MV-4-11 (cell line): ENCODE data around the gene SHC1.
"Not testable (repeated sequence)": the region's sequence is repeated elsewhere in the genome, so short reads cannot be mapped to it uniquely, and the experiment has no call there.

Source experiments
- DNase-seq: peaks from one replicate; lab custom pipeline; 2025; lab: John Stamatoyannopoulos, UW

SHC1 gene

GRCh38 chr1:154995301-154995983, 24.9 kb upstream of the SHC1 start:
- DNase-seq: peak; percentile 35

- DNase-seq: no peak
Observed at GRCh38 chr1:154994591-154994990, 24.0 kb upstream of the SHC1 start.

DNA sequence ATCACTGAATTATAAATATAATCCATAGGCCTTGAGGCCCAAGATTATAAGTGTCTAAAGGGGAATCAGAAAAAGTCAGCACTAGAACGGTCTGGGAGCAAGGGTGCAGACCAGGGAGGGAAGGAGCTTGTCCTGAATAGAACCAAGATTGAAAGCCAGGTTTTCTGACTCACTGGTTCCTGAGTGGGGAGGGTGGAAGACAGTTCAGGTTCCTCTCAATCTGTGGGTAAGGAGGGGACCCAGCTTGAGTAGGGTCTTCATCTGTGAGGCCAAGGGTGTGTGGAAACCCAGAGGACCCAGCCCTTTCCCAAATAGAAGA, 23.7 kb upstream of the SHC1 start:
- DNase-seq: no peak

DNA sequence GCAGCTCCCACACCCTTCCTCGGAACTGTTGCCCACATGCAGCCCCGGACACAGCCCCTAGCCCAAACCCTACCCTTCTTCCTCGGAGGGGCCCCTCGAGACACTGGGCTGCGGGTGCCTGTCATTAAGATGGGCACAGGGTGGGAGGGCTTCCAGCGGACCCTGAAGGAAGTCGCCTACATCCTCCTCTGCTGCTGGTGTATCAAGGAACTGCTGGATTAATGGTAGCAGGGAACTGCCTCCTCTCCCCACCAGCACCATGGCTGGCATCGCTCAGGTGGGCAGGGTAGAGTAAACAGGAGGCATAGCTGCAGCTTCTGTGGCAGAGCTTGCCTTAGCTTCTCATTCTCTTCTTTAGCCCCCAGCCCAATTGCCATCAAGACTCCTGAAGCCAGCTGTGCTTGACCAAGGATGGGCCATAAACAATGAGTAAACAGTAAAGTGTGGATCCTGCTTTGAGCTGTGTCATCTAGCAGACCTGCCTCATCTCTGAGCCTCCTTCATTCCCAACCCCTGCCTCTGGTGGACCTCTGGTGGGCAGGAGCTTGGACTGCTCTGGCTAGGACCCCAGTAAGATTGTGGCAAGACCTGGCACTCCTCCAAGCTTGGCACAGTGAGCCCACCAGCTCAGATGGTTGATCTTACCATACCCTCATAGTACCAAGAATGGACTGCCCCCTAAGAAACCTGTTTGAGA, 23.2 kb upstream of the SHC1 start, which contains the start of gene LENEP:
Gene LENEP, plus strand, starts transcription at position 15 of the 697 bp plus-strand sequence. Its CDS starts 22 bp downstream, at position 37.
- DNase-seq: no peak

DNA sequence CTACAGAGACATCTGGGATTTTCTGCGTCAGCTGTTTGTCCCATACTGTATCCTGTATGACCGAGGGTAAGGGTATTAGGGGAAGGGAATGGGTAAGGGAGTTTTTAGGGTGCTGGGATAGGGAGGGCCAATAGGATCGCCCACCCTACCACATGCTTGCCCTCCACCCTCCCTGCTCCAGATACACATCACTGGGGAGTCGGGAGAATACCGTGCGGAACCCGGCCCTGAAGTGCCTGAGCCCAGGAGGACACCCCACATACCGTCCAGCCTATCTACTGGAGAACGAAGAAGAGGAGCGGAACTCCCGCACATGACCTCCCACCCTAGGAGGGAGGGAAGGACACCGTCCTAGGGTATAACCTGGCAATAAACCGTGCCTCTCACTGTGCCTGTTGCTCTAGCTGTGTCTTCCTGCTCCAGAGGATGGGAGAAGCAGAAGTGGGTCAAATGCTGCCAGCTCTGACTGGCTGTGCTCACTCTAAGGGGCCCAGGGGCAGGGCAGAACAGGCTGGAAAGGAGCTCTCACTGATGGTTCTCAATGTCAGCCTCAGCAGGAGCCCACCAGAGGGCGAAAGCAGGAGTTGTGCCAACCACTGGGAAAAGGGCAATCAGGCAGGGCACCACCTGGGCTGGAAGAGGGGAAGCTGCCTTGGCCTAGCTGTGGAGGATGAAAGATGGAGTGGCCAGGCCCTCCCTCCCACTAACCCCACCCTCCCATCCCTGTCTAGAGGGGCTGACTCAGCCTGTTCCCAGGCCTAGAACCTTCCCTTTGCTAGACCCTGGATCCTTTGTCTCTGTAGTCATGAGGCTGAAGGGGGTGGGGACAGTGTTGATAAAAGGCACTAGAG, 22.4 kb upstream of the SHC1 start:
- peak; percentile 26 for DNase-seq

DNA sequence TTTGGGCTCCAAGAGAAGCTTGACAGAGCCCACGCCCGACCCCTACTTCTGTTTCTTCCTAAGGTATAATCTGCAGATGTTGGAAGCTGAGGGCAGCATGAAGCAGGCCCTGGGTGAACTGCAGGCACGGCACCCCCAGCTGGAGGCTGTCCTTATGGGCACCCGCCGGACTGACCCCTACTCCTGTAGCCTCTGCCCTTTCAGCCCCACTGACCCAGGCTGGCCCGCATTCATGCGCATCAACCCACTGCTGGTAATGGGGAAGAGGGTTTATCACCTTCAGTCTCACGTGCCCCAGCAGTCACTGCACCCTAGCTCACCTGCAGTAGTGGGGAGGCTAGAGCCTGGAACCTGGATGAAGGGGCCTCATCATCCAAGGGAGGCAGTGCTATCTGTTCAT, 19.7 kb upstream of the SHC1 start:
- no peak for DNase-seq

DNA sequence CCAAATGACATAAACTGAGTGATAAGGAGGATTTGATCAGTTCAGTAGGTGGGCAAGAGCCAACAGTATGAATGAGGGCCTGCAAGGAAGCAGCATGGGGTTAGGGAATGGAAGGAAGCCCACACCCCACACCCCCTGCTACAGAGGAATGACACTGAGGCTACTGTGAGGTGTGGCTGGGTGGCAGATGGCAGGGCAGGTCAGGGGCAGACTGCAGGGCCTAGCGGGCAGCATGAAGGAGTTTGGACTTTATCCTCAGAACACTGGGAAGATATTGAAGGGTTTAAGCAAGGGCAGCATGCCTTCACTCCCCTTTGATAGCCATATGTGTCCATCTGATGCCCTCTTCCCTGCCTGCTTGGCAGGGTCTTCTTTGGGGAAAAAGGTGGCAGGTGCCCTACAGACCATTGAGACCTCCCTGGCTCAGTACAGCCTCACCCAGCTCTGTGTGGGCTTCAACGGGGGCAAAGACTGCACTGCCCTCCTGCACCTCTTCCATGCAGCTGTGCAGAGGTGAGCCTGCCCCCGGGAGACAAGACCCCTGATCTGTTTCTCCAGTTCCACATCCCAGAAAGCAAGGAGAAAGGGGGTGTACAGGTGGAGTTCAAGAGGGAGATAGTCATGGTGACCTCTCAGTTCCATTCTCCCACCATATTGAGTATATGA, 18.8 kb upstream of the SHC1 start:
- no peak for DNase-seq

- peak; percentile 36 for DNase-seq
Observed at GRCh38 chr1:154988058-154988954, 17.8 kb upstream of the SHC1 start.

- no peak for DNase-seq
Observed at GRCh38 chr1:154987326-154987725, 16.8 kb upstream of the SHC1 start.

- DNase-seq: not testable (repeated sequence)
Observed at GRCh38 chr1:154986736-154987135, 16.2 kb upstream of the SHC1 start.

GRCh38 chr1:154983776-154984466, 13.4 kb upstream of the SHC1 start:
- no peak for DNase-seq

GRCh38 chr1:154982897-154983648, 12.5 kb upstream of the SHC1 start, which contains the start of gene FLAD1:
Gene FLAD1 (plus strand): TSS chr1:154983344. CDS start chr1:154983695, 351 bp downstream.
- peak; percentile 100 for DNase-seq

- no peak for DNase-seq
Observed at GRCh38 chr1:154982341-154982740, 11.8 kb upstream of the SHC1 start.

GRCh38 chr1:154978360-154978759, 7.8 kb upstream of the SHC1 start:
- no peak for DNase-seq

DNA sequence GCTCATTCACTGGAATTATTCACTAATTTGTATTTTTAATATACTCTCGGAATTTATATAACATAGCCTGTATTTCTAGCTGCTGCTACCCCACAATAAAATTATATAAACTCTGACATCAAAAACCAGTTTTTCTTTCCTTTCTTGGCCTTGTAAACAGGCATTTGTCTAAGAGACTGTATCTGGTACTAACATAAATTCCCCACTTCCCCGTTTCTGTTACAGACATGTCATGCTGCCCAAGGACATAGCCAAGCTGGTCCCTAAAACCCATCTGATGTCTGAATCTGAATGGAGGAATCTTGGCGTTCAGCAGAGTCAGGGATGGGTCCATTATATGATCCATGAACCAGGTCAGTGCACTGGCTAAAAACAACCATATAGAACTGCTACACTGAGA, 7.2 kb upstream of the SHC1 start:
- not testable (repeated sequence) for DNase-seq

DNA sequence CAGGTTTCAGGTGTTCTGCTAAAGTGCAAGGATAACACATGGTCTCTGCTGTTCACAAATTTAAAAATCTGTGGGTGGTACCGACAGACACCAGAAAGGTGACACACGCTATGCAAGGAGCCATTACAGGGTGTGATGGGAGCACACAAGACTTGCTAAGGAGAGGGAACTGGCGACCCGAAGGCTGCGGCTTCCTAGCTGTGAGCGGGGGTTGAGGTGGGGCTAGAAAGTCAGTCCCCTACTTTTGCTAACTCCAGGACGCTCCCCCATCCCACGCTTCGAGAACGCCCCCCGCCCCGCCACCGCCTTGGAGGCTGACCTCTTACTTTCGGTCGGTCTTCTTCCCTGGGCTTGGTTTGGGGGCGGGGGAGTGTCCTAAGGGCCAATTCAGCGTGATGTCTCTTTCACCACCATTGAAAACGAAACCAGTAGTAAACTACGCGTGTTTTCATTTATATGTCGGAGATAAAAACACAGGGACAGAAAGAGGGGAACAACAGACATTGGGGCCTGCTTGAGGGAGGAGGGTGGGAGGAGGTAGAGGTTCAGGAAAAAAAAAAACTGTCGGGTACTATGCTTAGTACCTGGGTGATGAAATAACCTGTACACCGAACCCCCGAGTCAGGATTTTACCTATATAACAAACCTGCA, 5.0 kb upstream of the SHC1 start:
- peak; percentile 55 for DNase-seq

GRCh38 chr1:154974808-154975408, 4.4 kb upstream of the SHC1 start:
- peak; percentile 96 for DNase-seq

GRCh38 chr1:154974102-154974807, 3.7 kb upstream of the SHC1 start, which contains the start of gene CKS1B:
Gene CKS1B (plus strand): TSS chr1:154974681. CDS start chr1:154974746, 65 bp downstream.
- DNase-seq: peak; percentile 100
